Measurements from ENCODE around the gene DCDC2C. TPM values are rescaled to one million over a fixed set of nuclear protein-coding genes. Genes with fewer than 3 reads are reported as not detected.

DCDC2C gene
- total and polyA plus RNA-seq, 2 of the 4 experiments (the other 2 are of a cell fraction): not detected

- ChIA-PET POLR2A (ENCODE audit: unreplicated experiment) (no interaction called here), CTCF (no interaction called here)
- Histone ChIP-seq H3K9me3 (ENCODE audit: control insufficient read depth, insufficient read depth, low read length) (peaks cover 3% of the 10 kb centered on the region; the same call in 1 of the 2 replicates), H2BK120ac (ENCODE audit: low read depth, low read length) (no peak overlapping the region), H3K27ac (ENCODE audit: insufficient read depth, low read length) (no peak overlapping the region), H2BK20ac (ENCODE audit: low read depth, low read length) (no peak overlapping the region), H3K18ac (ENCODE audit: low read depth, low read length) (no peak overlapping the region), H4K20me1 (ENCODE audit: insufficient read depth, low read length) (no peaks in the 10 kb centered on the region), H4K91ac (ENCODE audit: insufficient read depth, low read depth, low read length) (no peak overlapping the region), H3K56ac (ENCODE audit: extremely low read depth, insufficient read depth, low read length) (no peak overlapping the region), H4K5ac (ENCODE audit: low read depth, low read length) (no peak overlapping the region), H3K9ac (ENCODE audit: low read depth, low read length) (no peak overlapping the region), H3K4me3 (ENCODE audit: insufficient read depth, low read depth, low read length) (no peak overlapping the region), H3K27me3 (ENCODE audit: control insufficient read depth, insufficient read depth, low read length) (no peaks in the 10 kb centered on the region; the same call in 1 of the 2 replicates), H4K8ac (ENCODE audit: low read depth in 2 of 2, low read length in 2 of 2) (no peak overlapping the region), H3K14ac (replicated peaks; ENCODE audit: low read depth, low read length) (no peak overlapping the region), H3K23ac (ENCODE audit: low read depth, low read length) (no peak overlapping the region), H2BK5ac (ENCODE audit: low read depth, low read length, poor library complexity, severe bottlenecking) (no peak overlapping the region), H3K4me1 (ENCODE audit: control insufficient read depth, insufficient read depth, low read length) (no peaks in the 10 kb centered on the region), H2BK15ac (ENCODE audit: low read depth, low read length) (no peak overlapping the region), H3K9me1 (ENCODE audit: insufficient read depth, low read length) (no peaks in the 10 kb centered on the region), H2AFZ (replicated peaks; ENCODE audit: low read length, poor library complexity) (no peak overlapping the region), H3K4me2 (ENCODE audit: low read depth, low read length) (no peak overlapping the region), H3K4ac (ENCODE audit: low read depth, low read length) (no peak overlapping the region), H2AK5ac (ENCODE audit: low read depth, low read length) (no peak overlapping the region), H3K79me1 (ENCODE audit: low read depth in 1 of 2, low read length in 2 of 2) (no peaks in the 10 kb centered on the region), H3K36me3 (ENCODE audit: control insufficient read depth, insufficient read depth, low read length) (no peaks in the 10 kb centered on the region), H2AK9ac (replicated peaks; ENCODE audit: low read depth, low read length, poor library complexity) (no peak overlapping the region)
- no TSS peak for BruUV-seq (replicated peaks)
- no peak for TF ChIP-seq BHLHE40 (IDR thresholded peaks at IDR 0.05; ENCODE audit: low read depth, low read length)
- no peak for TF ChIP-seq NFE2L2 (IDR thresholded peaks at IDR 0.05; ENCODE audit: low read depth, low read length)
- TF ChIP-seq MAZ (IDR thresholded peaks at IDR 0.05; ENCODE audit: borderline replicate concordance, low read depth, low read length): no peak
- TF ChIP-seq MAFK (IDR thresholded peaks at IDR 0.05; ENCODE audit: low read depth, low read length): peak; percentile 57
- in situ Hi-C loops (cut with MboI; ENCODE audit: low sequenced_read_pairs) (no loop called here), dilution Hi-C loops (cut with HindIII; ENCODE audit: low sequenced_read_pairs, unreplicated experiment) (no loop called here), intact Hi-C loops (cut with micrococcal nuclease) (no loop called here)
- WGBS, 2 experiments (ENCODE audit: extremely low coverage in 2 of 2, insufficient read length in 1 of 2): 60% methylated on average over 1 of the region's 7 CpGs; no CpG with 5 or more reads in 1 of the 2 experiments
- ATAC-seq (ENCODE audit: low read depth) (no peak), DNase-seq (no peak)
Measured at GRCh38 chr2:3837086-3837485, 133.7 kb downstream of the DCDC2C start.
